GM12891 (cell line): ENCODE measurements around the gene SYT1.

Experiments used
- PAX5 ChIP-seq: IDR thresholded peaks from 2 replicates; pipeline ENCODE4 v1.6.1; 2011; ENCODE audit warnings: low read length, moderate library complexity, mild to moderate bottlenecking; ENCODE audit not compliant: insufficient read depth, severe bottlenecking
- POLR2A ChIP-seq: IDR thresholded peaks from 2 replicates; pipeline ENCODE4 v1.6.1; 2011; ENCODE audit warnings: low read depth, low read length, control low read depth

GRCh38 chr12:79056775-79057174 lies 192.2 kb downstream of the SYT1 start:
- TF ChIP-seq PAX5 (no peak), POLR2A (no peak)
